ENCODE results near the gene KLHL29. TPM values are rescaled to one million over a fixed set of nuclear protein-coding genes. Genes with fewer than 3 reads are reported as not detected.

Gene KLHL29
- total and polyA plus RNA-seq, 8 donors = 0.91 to 6.6 (median 2.6) TPM

GRCh38 chr2:23456396-23456795, 71.4 kb downstream of the KLHL29 start:
- Histone ChIP-seq H3K4me3 (no peak overlapping the region), H3K27ac (no peak overlapping the region), H3K27me3 (no peaks in the 10 kb centered on the region), H3K9me3 (no peaks in the 10 kb centered on the region), H3K4me1 (no peaks in the 10 kb centered on the region), H3K36me3 (no peaks in the 10 kb centered on the region)
- ATAC-seq (no peak), DNase-seq (no peak), FAIRE-seq (no peak)
- TF ChIP-seq CTCF (IDR thresholded peaks at IDR 0.05) = no peak
- intact Hi-C loops (cut with DNase I) = no loop called here
- WGBS, 2 donors = 91 to 95% methylated on average over 17 of the region's 17 CpGs

GRCh38 chr2:23456881-23457760, 72.1 kb downstream of the KLHL29 start:
- ATAC-seq = no peak
- intact Hi-C loops (cut with DNase I) = no loop called here
- 80 to 87% methylated on average over 20 of the region's 20 CpGs for WGBS, 2 donors
- H3K4me1 ChIP-seq = no peaks in the 10 kb centered on the region
- H3K27ac ChIP-seq = no peak overlapping the region
- no peaks in the 10 kb centered on the region for H3K36me3 ChIP-seq
- no peaks in the 10 kb centered on the region for H3K9me3 ChIP-seq
- H3K4me3 ChIP-seq = no peak overlapping the region
- DNase-seq = no peak
- TF ChIP-seq CTCF (IDR thresholded peaks at IDR 0.05) = no peak
- no peak for FAIRE-seq
- no peaks in the 10 kb centered on the region for H3K27me3 ChIP-seq

GRCh38 chr2:23457990-23458682, 73.2 kb downstream of the KLHL29 start:
- Histone ChIP-seq H3K9me3 (no peaks in the 10 kb centered on the region), H3K27ac (no peak overlapping the region), H3K36me3 (no peaks in the 10 kb centered on the region), H3K4me3 (no peak overlapping the region), H3K4me1 (no peaks in the 10 kb centered on the region), H3K27me3 (no peaks in the 10 kb centered on the region)
- FAIRE-seq (no peak), DNase-seq (no peak), ATAC-seq (no peak)
- no peak for TF ChIP-seq CTCF (IDR thresholded peaks at IDR 0.05)
- 70 to 75% methylated on average over 12 to 13 of the region's 13 CpGs for WGBS, 2 donors
- intact Hi-C loops (cut with DNase I) = no loop called here

GRCh38 chr2:23459032-23459431, 74.1 kb downstream of the KLHL29 start:
- no peak overlapping the region for H3K27ac ChIP-seq
- intact Hi-C loops (cut with DNase I) = no loop called here
- TF ChIP-seq CTCF (IDR thresholded peaks at IDR 0.05) = no peak
- H3K4me3 ChIP-seq = no peak overlapping the region
- DNase-seq (no peak), FAIRE-seq (no peak), ATAC-seq (no peak)
- H3K27me3 ChIP-seq = no peaks in the 10 kb centered on the region
- no peaks in the 10 kb centered on the region for H3K9me3 ChIP-seq
- H3K4me1 ChIP-seq = no peaks in the 10 kb centered on the region
- H3K36me3 ChIP-seq = no peaks in the 10 kb centered on the region
- WGBS, 2 donors = 59 to 65% methylated on average over 2 of the region's 2 CpGs

- no peaks in the 10 kb centered on the region for H3K27me3 ChIP-seq
- ATAC-seq = no peak
- FAIRE-seq = no peak
- intact Hi-C loops (cut with DNase I) = no loop called here
- TF ChIP-seq CTCF (IDR thresholded peaks at IDR 0.05) = no peak
- DNase-seq = no peak
- 79 to 83% methylated on average over 1 of the region's 1 CpG for WGBS, 2 donors
- no peak overlapping the region for H3K27ac ChIP-seq
- no peaks in the 10 kb centered on the region for H3K36me3 ChIP-seq
- H3K9me3 ChIP-seq = no peaks in the 10 kb centered on the region
- H3K4me1 ChIP-seq = no peaks in the 10 kb centered on the region
- no peak overlapping the region for H3K4me3 ChIP-seq
Observed at GRCh38 chr2:23460228-23460627, 75.2 kb downstream of the KLHL29 start.

Measured in pancreas (tissue), 10 donors.